Panc1 (cell line): ENCODE measurements around the gene PPP2R1B. TPM values are rescaled to one million over a fixed set of nuclear protein-coding genes. Genes with fewer than 3 reads are reported as not detected.
A peak's percentile ranks its signal among the peaks of the same experiment; 100 is the strongest.

ENCODE experiments used
- ATAC-seq: fragments of 200-7000 bp; cut with Tn5 transposase; 2 replicates; pipeline ENCODE4 v1.9.1; 2020; ENCODE audit warnings: mild to moderate bottlenecking, moderate library complexity
- BruUV-seq: library from RNA; stranded (reverse); fragments of 400-500 nt; replicated peaks from 2 replicates; lab custom pipeline; 2021; lab: Mats Ljungman, UMichigan
- CTCF ChIA-PET: fragments of 300-600 bp; sonication (Branson Sonifier 250); formaldehyde crosslinking; loops from one replicate; lab custom pipeline; 2022; ENCODE audit warnings: antibody characterized with exemption; lab: Charles Lee
- POLR2A ChIA-PET: fragments of 300-600 bp; sonication (Branson Sonifier 250); formaldehyde crosslinking; loops from one replicate; lab custom pipeline; 2022; ENCODE audit warnings: antibody characterized with exemption; lab: Charles Lee
- DNase-seq: peaks from one replicate; pipeline ENCODE4 v3.0.0-alpha.2; 2010; ENCODE audit warnings: low read depth, low spot score
- H3K27ac ChIP-seq: 2 replicates; pipeline ENCODE4 v1.5.1; 2011; ENCODE audit warnings: mild to moderate bottlenecking, low read length, inconsistent platforms
- H3K27me3 ChIP-seq: fragments of 200-500 bp; sonication (Bioruptor generic); 2 replicates; pipeline ENCODE4 v1.6.0; 2014; ENCODE audit warnings: low read length, inconsistent platforms; ENCODE audit not compliant: control insufficient read depth, insufficient read depth
- H3K36me3 ChIP-seq: fragments of 200-500 bp; sonication (Bioruptor generic); 2 replicates; pipeline ENCODE4 v1.5.1; 2014; ENCODE audit warnings: inconsistent platforms, mild to moderate bottlenecking, low read length, moderate library complexity; ENCODE audit not compliant: control insufficient read depth, insufficient read depth
- H3K4me1 ChIP-seq: 2 replicates; pipeline ENCODE4 v1.5.1; 2011; ENCODE audit warnings: inconsistent platforms, mild to moderate bottlenecking, low read length, moderate library complexity; ENCODE audit not compliant: control insufficient read depth, insufficient read depth
- H3K4me3 ChIP-seq, 2 experiments: 2 replicates each; pipeline ENCODE4 v1.5.1; 2011 to 2012; ENCODE audit warnings: low read depth in 2 of 2, low read length in 2 of 2, mild to moderate bottlenecking in 2 of 2, inconsistent platforms in 1 of 2, moderate library complexity in 1 of 2
- H3K9me3 ChIP-seq: fragments of 200-500 bp; sonication (Bioruptor generic); 2 replicates; pipeline ENCODE4 v1.5.1; 2014; ENCODE audit warnings: low read depth, mild to moderate bottlenecking, inconsistent platforms, low read length, moderate library complexity; ENCODE audit not compliant: control insufficient read depth, insufficient read depth
- CTCF ChIP-seq: fragments of 450-650 bp; IDR thresholded peaks from 2 replicates; pipeline ENCODE4 v1.5.1; 2017; ENCODE audit warnings: mild to moderate bottlenecking
- POLR2AphosphoS5 ChIP-seq: IDR thresholded peaks from 2 replicates; pipeline ENCODE4 v1.6.1; 2012; ENCODE audit warnings: mild to moderate bottlenecking, low read depth, low read length, moderate library complexity
- SIN3A ChIP-seq: IDR thresholded peaks from 2 replicates; pipeline ENCODE4 v1.6.1; 2012; ENCODE audit warnings: low read depth, mild to moderate bottlenecking, low read length, moderate library complexity, borderline replicate concordance; ENCODE audit not compliant: insufficient read depth
- TCF7L2 ChIP-seq: IDR thresholded peaks from 2 replicates; pipeline ENCODE4 v1.6.1; 2011; ENCODE audit warnings: mild to moderate bottlenecking, low read depth, low read length, inconsistent platforms
- in situ Hi-C: cut with HindIII; loops from 2 replicates; pipeline ENCODE4 v1.10.0; 2016; ENCODE audit warnings: low sequenced_read_pairs, low pct_unique_long_range_greater_than_20kb
- intact Hi-C: fragments of 100-400 bp; cut with micrococcal nuclease; formaldehyde crosslinking; loops from one replicate; pipeline ENCODE4 v1.10.0; 2022; ENCODE audit not compliant: unreplicated experiment
- total RNA-seq: library from RNA; stranded (reverse); gene quantifications from one replicate; pipeline ENCODE4 v1.2.1, GENCODE V29; 2021; ENCODE audit not compliant: unreplicated experiment
- TF ChIP-seq, protein P1 (sequence below), 2 experiments: IDR thresholded peaks; 2 replicates each; pipeline ENCODE4 v1.6.1; 2011 to 2012; ENCODE audit warnings: low read depth in 2 of 2, control low read depth in 1 of 2, low read length in 1 of 2, mild to moderate bottlenecking in 1 of 2, moderate library complexity in 1 of 2; ENCODE audit not compliant: insufficient read depth in 1 of 2

PPP2R1B gene
- total RNA-seq, 1 experiment from 2014 or later = 57.7 TPM

GRCh38 chr11:111749646-111750045, 16.5 kb downstream of the PPP2R1B start:
- peaks cover 5% of the 10 kb centered on the region; the same call in 1 of the 2 replicates for H3K4me1 ChIP-seq
- no peaks in the 10 kb centered on the region for H3K27me3 ChIP-seq
- no TSS peak for BruUV-seq
- peaks cover 28% of the 10 kb centered on the region for H3K36me3 ChIP-seq
- H3K4me3 ChIP-seq = no peak overlapping the region
- POLR2A ChIA-PET = no interaction called here
- CTCF ChIA-PET = no interaction called here
- DNase-seq (no peak), ATAC-seq (no peak)
- in situ Hi-C loops = no loop called here
- intact Hi-C loops = no loop called here
- H3K9me3 ChIP-seq = no peaks in the 10 kb centered on the region
- H3K27ac ChIP-seq = no peak overlapping the region
- TF ChIP-seq SIN3A (no peak), TCF7L2 (no peak), CTCF (no peak), POLR2AphosphoS5 (no peak)
- TF ChIP-seq, protein P1, sequence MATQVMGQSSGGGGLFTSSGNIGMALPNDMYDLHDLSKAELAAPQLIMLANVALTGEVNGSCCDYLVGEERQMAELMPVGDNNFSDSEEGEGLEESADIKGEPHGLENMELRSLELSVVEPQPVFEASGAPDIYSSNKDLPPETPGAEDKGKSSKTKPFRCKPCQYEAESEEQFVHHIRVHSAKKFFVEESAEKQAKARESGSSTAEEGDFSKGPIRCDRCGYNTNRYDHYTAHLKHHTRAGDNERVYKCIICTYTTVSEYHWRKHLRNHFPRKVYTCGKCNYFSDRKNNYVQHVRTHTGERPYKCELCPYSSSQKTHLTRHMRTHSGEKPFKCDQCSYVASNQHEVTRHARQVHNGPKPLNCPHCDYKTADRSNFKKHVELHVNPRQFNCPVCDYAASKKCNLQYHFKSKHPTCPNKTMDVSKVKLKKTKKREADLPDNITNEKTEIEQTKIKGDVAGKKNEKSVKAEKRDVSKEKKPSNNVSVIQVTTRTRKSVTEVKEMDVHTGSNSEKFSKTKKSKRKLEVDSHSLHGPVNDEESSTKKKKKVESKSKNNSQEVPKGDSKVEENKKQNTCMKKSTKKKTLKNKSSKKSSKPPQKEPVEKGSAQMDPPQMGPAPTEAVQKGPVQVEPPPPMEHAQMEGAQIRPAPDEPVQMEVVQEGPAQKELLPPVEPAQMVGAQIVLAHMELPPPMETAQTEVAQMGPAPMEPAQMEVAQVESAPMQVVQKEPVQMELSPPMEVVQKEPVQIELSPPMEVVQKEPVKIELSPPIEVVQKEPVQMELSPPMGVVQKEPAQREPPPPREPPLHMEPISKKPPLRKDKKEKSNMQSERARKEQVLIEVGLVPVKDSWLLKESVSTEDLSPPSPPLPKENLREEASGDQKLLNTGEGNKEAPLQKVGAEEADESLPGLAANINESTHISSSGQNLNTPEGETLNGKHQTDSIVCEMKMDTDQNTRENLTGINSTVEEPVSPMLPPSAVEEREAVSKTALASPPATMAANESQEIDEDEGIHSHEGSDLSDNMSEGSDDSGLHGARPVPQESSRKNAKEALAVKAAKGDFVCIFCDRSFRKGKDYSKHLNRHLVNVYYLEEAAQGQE (IDR thresholded peaks at IDR 0.05; ENCODE audit: insufficient read depth in 1 of 2, low read depth in 2 of 2, low read length in 1 of 2) = no peak

DNA sequence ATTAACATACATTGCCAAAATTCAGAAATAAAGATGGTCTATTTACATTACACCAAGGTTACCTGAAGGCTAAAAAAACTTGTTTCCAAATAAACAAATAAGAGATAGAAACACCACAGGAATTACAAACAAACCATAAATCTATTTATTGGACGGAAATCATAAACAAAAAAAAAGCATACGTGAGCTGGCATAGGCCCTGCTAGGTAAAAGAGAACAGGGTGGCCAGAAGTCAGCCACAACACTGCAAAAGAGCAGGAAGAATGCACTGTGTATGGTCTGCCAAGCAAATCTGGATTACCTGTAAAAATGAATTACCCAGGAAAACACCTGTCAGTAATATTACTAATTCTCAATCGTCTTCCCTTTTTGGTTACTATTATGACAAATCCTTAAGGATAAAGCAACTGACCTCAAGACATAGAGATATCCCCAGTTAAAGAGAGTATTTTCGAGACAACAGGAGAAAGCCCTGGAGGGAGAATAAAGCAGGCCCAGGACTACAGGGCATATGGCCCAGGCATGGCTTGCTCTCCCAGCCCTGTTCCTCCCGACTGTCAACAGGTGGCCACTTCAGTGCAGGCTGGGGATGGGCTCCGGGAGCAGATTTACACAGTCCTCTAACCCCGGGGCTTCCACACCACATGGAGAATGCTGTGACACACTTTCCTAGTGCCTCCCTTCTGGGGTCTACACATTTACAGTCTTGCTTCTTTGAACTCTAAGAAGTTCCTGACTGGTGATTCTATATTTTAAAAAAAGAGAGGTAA, 18.0 kb downstream of the PPP2R1B start:
- no peak for DNase-seq
- H3K4me3 ChIP-seq = no peak overlapping the region
- peak; percentile 68 for ATAC-seq
- BruUV-seq = no TSS peak
- H3K36me3 ChIP-seq = peaks cover 20% of the 10 kb centered on the region
- ChIA-PET POLR2A (no interaction called here), CTCF (interaction anchor here (0.5 to 0.6 kb wide), 2 partner anchors 178 to 379 kb away, joined by 3 read pairs; no protein-coding TSS in a partner anchor)
- peaks cover 5% of the 10 kb centered on the region; the same call in 1 of the 2 replicates for H3K4me1 ChIP-seq
- H3K27ac ChIP-seq = no peak overlapping the region
- intact Hi-C loops = no loop called here
- H3K9me3 ChIP-seq = no peaks in the 10 kb centered on the region
- TF ChIP-seq TCF7L2 = no peak
- in situ Hi-C loops = no loop called here
- no peaks in the 10 kb centered on the region for H3K27me3 ChIP-seq
